Mucosa of descending colon (tissue), 3 donors: ENCODE measurements around the gene ROGDI. TPM values are rescaled to one million over a fixed set of nuclear protein-coding genes. Genes with fewer than 3 reads are reported as not detected.

Experiments
- ATAC-seq: fragments of 200-7000 bp; cut with Tn5 transposase; one replicate; pipeline ENCODE4 v1.9.1; 2020; ENCODE audit warnings: mild to moderate bottlenecking, moderate library complexity
- DNase-seq, 3 donors: peaks; one replicate each; pipeline ENCODE4 v3.0.0-alpha.2; 2020
- H3K36me3 ChIP-seq: fragments of 200-600 bp; one replicate; pipeline ENCODE4 v1.8.0; 2021; ENCODE audit warnings: low read depth, mild to moderate bottlenecking
- H3K4me1 ChIP-seq: fragments of 200-600 bp; one replicate; pipeline ENCODE4 v1.8.0; 2021; ENCODE audit warnings: low read depth, mild to moderate bottlenecking
- H3K4me3 ChIP-seq: fragments of 200-600 bp; one replicate; pipeline ENCODE4 v1.8.0; 2021; ENCODE audit warnings: mild to moderate bottlenecking
- H3K9me3 ChIP-seq: fragments of 200-600 bp; one replicate; pipeline ENCODE4 v1.8.0; 2021; ENCODE audit warnings: mild to moderate bottlenecking
- intact Hi-C, 2 donors: fragments of 100-400 bp; cut with DNase I in 1 of 2; cut with micrococcal nuclease in 1 of 2; formaldehyde crosslinking; loops; one replicate each; pipeline versions ENCODE4 v1.11.0 to v1.11.1; 2022; cut with DNase I, micrococcal nuclease
- total RNA-seq, 3 donors: library from RNA; stranded (reverse); fragmentation: NEBNext Ultra II Directional in 2 of 3; extraction: Animal tissue kit (Norgen Biotek cat#: 25700) in 2 of 3; gene quantifications; one replicate each; pipeline versions ENCODE4 v1.2.1 to v1.2.4, GENCODE V29; 2021 to 2023
- TF ChIP-seq, protein P1 (sequence below): fragments of 200-600 bp; IDR thresholded peaks from one replicate; pipeline ENCODE4 v1.8.0; 2022; ENCODE audit warnings: antibody characterized with exemption, mild to moderate bottlenecking
- donor health status: DM: no; HTN: no; CAD: no; lungs with moderate emphysema.
- donor health status: DM: no; HTN: no; CAD: no.
- donor health status: DM: no; HTN: yes; CAD: no.

Gene ROGDI
- total RNA-seq, 3 donors from 2014 or later = 18.5 to 40.6 (median 31.7) TPM

DNA sequence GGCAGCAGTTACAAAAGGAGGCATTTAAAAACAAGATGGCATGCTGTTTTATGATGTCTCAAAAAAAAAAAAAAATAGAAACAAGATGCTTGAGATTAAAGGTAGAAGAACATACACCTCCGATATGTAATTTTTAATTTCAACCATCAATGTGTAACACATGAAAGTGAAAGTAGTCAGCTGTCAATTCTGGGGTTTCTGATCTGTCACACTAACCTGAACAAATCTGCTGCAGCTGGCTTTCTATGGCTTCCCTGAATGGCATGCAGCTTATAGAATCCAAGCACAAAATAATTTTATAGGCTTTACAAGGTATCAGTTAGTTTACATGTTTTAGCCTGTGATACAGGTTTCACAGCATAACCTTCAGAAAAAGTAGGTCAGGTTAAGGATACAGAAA lies 31.2 kb upstream of the ROGDI start:
- intact Hi-C loops = no loop called here
- peaks cover 20% of the 10 kb centered on the region for H3K4me1 ChIP-seq
- H3K36me3 ChIP-seq = no peaks in the 10 kb centered on the region
- no peak overlapping the region for H3K4me3 ChIP-seq
- no peak for ATAC-seq
- DNase-seq = no peak
- H3K9me3 ChIP-seq = no peaks in the 10 kb centered on the region
- TF ChIP-seq, protein P1, sequence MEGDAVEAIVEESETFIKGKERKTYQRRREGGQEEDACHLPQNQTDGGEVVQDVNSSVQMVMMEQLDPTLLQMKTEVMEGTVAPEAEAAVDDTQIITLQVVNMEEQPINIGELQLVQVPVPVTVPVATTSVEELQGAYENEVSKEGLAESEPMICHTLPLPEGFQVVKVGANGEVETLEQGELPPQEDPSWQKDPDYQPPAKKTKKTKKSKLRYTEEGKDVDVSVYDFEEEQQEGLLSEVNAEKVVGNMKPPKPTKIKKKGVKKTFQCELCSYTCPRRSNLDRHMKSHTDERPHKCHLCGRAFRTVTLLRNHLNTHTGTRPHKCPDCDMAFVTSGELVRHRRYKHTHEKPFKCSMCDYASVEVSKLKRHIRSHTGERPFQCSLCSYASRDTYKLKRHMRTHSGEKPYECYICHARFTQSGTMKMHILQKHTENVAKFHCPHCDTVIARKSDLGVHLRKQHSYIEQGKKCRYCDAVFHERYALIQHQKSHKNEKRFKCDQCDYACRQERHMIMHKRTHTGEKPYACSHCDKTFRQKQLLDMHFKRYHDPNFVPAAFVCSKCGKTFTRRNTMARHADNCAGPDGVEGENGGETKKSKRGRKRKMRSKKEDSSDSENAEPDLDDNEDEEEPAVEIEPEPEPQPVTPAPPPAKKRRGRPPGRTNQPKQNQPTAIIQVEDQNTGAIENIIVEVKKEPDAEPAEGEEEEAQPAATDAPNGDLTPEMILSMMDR = no peak

DNA sequence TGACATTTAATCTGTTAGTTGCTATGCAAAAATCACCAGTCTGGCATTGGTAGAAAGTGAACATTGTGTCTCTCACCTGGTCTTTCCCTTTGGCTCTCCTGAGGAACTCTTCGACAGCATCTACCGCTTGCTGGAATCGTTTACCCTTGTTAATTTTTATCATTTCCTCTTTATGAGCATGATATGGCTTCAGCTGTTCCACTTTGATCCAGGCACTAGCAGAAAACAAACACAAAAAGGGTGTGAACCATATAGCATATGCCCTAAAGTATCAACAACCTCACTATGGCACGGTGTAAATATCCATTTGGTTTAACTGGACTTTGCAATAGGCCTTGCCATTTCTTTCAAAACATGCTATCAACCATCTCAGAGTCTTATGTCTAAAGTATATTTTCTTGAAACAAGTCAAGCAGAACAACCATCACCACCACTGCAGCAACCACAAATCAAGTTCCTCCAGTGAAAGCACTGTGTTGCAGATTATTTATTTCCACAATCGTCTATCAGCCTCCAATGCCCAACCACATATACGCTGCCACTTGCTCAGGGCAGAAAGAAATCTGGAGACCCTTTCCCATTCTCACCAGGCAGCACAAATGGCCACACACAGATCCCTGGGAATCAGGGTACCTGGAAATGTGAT lies 30.4 kb upstream of the ROGDI start:
- peak; percentile 88 for ATAC-seq
- DNase-seq = peak in 1 of 3 donors; percentile 58
- Histone ChIP-seq H3K36me3 (no peaks in the 10 kb centered on the region), H3K9me3 (no peaks in the 10 kb centered on the region), H3K4me1 (peaks cover 24% of the 10 kb centered on the region), H3K4me3 (no peak overlapping the region)
- intact Hi-C loops = no loop called here
- TF ChIP-seq, protein P1 = no peak

DNA sequence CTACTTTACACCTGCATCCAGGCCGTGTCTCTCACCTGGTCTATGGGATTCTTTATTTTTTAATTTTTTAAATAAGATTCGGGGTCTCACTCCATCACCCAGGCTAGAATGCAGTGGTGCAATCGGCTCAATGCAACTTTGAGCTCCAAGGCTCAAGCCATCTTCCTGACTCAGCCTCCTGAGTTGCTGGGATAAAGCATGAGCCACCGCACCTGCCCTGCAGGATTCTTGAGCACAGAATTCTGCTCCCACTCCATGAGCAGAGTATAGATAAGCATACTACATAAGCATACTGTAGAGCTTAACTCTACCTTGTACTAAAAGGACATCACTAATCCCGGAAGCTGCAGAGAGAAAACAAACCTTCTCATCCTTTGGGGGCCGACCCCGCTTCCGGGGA lies 29.2 kb upstream of the ROGDI start:
- H3K9me3 ChIP-seq = no peaks in the 10 kb centered on the region
- no peak for DNase-seq
- ATAC-seq = no peak
- peaks cover 24% of the 10 kb centered on the region for H3K4me1 ChIP-seq
- peaks cover 5% of the 10 kb centered on the region for H3K36me3 ChIP-seq
- intact Hi-C loops = no loop called here
- TF ChIP-seq, protein P1 = no peak
- no peak overlapping the region for H3K4me3 ChIP-seq

GRCh38 chr16:4830408-4830807 lies 28.0 kb upstream of the ROGDI start:
- H3K36me3 ChIP-seq = peaks cover 7% of the 10 kb centered on the region

GRCh38 chr16:4828567-4829321 lies 26.3 kb upstream of the ROGDI start:
- Histone ChIP-seq H3K36me3 (peaks cover 7% of the 10 kb centered on the region), H3K4me1 (peaks cover 21% of the 10 kb centered on the region), H3K4me3 (no peak overlapping the region), H3K9me3 (no peaks in the 10 kb centered on the region)
- intact Hi-C loops = no loop called here
- DNase-seq (peak in 2 of 3 donors; percentile 31 to 63), ATAC-seq (peak; percentile 77)
- TF ChIP-seq, protein P1 = no peak

More at GRCh38 chr16:4830408-4830807, 28.0 kb upstream of the ROGDI start:
- TF ChIP-seq, protein P1 = no peak
- Histone ChIP-seq H3K9me3 (no peaks in the 10 kb centered on the region), H3K4me1 (peaks cover 24% of the 10 kb centered on the region), H3K4me3 (no peak overlapping the region)
- DNase-seq (no peak), ATAC-seq (no peak)
- intact Hi-C loops = no loop called here
